Measurements from ENCODE around the gene VPS8.
A peak's percentile ranks its signal among the peaks of the same experiment; 100 is the strongest.

The VPS8 gene

GRCh38 chr3:184811999-184812661 is at the start of gene VPS8:
Gene VPS8 (plus strand): TSS chr3:184812166. CDS start chr3:184824633, 12,467 bp downstream.
- peak; percentile 95 to 98 (median 97) for DNase-seq

GRCh38 chr3:184764191-184764590 is 47.8 kb upstream of the VPS8 start:
- no peak for DNase-seq

GRCh38 chr3:184765047-184765729 is 46.8 kb upstream of the VPS8 start:
- DNase-seq = no peak

GRCh38 chr3:184765730-184766074 is 46.3 kb upstream of the VPS8 start:
- DNase-seq = no peak

- peak in 1 of 3 experiments; percentile 37 for DNase-seq
These were observed 45.3 kb upstream of the VPS8 start for GRCh38 chr3:184766555-184767261.

- no peak for DNase-seq
These were observed 44.6 kb upstream of the VPS8 start for GRCh38 chr3:184767377-184767776.

GRCh38 chr3:184769382-184770170 is 42.4 kb upstream of the VPS8 start:
- DNase-seq = no peak

- DNase-seq = no peak
These were observed 41.4 kb upstream of the VPS8 start for GRCh38 chr3:184770541-184770940.

GRCh38 chr3:184771301-184772127 is 40.5 kb upstream of the VPS8 start:
- no peak for DNase-seq

- peak in 1 of 3 experiments; percentile 45 for DNase-seq
These were observed 39.2 kb upstream of the VPS8 start for GRCh38 chr3:184772667-184773272.

GRCh38 chr3:184773283-184774186 is 38.4 kb upstream of the VPS8 start:
- peak in 2 of 3 experiments; percentile 10 to 45 for DNase-seq

GRCh38 chr3:184776916-184777315 is 35.0 kb upstream of the VPS8 start:
- DNase-seq = no peak

GRCh38 chr3:184777566-184778356 is 34.2 kb upstream of the VPS8 start:
- peak; percentile 78 to 99 (median 90) for DNase-seq

- peak in 1 of 3 experiments; percentile 40 for DNase-seq
These were observed 33.3 kb upstream of the VPS8 start for GRCh38 chr3:184778426-184779332.

- DNase-seq = no peak
These were observed 30.9 kb upstream of the VPS8 start for GRCh38 chr3:184780981-184781515.

GRCh38 chr3:184781801-184782200 is 30.2 kb upstream of the VPS8 start:
- no peak for DNase-seq

GRCh38 chr3:184783319-184783718 is 28.6 kb upstream of the VPS8 start:
- no peak for DNase-seq
